Large intestine (tissue), 3 donors: Measurements from ENCODE around the gene PTDSS2. TPM values are rescaled to one million over a fixed set of nuclear protein-coding genes. Genes with fewer than 3 reads are reported as not detected.
"Not testable (repeated sequence)": the region's sequence is repeated elsewhere in the genome, so short reads cannot be mapped to it uniquely, and the experiment has no call there.

Experiments
- DNase-seq, 2 donors: peaks; one replicate each; pipeline versions ENCODE4 v3.0.0 to v3.0.0-alpha.2; 2013
- H3K27ac ChIP-seq: one replicate; pipeline ENCODE4 v1.5.1; 2013; ENCODE audit warnings: low read length
- H3K27me3 ChIP-seq: 2 replicates; pipeline ENCODE4 v1.6.1; 2013; ENCODE audit warnings: low read length; ENCODE audit not compliant: control insufficient read depth, insufficient read depth
- H3K36me3 ChIP-seq: 2 replicates; pipeline ENCODE4 v1.6.1; 2013; ENCODE audit warnings: low read length; ENCODE audit not compliant: control insufficient read depth, insufficient read depth
- H3K4me1 ChIP-seq: one replicate; pipeline ENCODE4 v1.6.1; 2013; ENCODE audit warnings: low read length; ENCODE audit not compliant: control insufficient read depth, insufficient read depth
- H3K4me3 ChIP-seq: one replicate; pipeline ENCODE4 v1.5.1; 2013; ENCODE audit warnings: low read length
- H3K9me3 ChIP-seq: one replicate; pipeline ENCODE4 v1.6.1; 2013; ENCODE audit warnings: mild to moderate bottlenecking, low read depth, low read length, moderate library complexity; ENCODE audit not compliant: control insufficient read depth
- WGBS: methylation state at CpG from one replicate; pipeline ENCODE4 v1.1.5; 2013; ENCODE audit warnings: low lambda C conversion rate; ENCODE audit not compliant: insufficient coverage; 5-methylcytosine and 5-hydroxymethylcytosine counted together
- polyA plus RNA-seq: library from polyadenylated mRNA; unstranded; fragments of 120-200 nt; gene quantifications from one replicate; pipeline ENCODE4 v1.2.1, GENCODE V29; 2013

Gene PTDSS2
- polyA plus RNA-seq, 1 donor: 21.1 TPM

DNA sequence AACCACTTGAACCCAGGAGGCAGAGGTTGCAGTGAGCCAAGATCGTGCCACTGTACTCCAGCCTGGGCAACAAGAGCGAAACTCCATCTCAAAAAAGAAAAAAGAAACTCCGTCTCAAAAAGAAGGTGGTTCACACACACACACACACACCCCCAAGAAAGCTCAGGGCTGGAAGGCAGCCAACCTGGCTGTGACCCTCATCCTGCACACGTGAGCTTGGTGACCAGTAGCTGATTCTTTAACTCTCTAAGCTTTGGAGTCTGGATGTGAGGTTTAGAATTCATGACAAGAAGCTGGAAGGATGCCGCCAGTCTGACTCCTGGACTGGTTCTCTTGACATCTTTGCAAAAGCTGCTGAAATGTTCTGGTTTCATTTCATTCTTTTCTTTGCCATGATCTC, 58.9 kb downstream of the PTDSS2 start:
- no peak overlapping the region for H3K4me3 ChIP-seq
- peaks cover 3% of the 10 kb centered on the region for H3K9me3 ChIP-seq
- WGBS: no CpG with 5 or more reads among the region's 5 CpGs

DNA sequence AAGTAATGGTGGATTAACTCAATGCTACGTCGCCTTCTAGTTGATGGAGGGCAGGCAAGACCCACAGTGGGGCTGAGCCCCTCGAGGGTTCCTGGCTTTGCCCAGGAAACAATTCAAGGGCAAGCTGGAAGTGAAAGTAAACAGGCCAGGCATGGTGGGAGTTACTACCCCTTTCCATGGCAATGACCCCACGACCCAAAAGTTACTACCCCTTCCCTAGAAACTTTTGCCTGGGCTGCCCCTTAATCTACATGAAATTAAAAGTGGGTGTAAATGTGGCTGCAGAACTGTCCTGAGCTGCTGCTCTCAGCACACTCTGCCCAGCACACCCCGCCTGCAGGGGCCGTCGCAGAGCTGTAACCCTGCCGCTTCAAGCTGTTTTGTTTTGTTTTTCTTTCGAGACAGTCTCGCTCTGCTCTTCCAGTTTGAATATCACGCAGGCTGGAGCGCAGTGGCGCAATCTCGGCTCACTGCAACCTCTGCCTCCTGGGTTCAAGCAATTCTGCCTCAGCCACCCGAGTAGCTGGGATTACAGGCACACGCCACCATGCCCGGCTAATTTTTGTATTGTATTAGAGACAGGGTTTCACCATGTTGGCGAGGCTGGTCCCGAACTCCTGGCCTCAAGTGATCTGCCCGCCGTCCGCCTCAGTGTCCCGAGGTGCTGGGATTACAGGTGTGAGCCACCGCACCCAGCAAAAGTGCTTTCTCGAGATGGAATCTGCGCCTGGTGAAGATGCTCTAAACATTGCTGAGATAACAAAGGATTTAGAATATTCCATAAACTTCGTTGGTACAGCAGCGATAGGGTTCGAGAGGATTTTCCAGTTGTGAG, 62.9 kb downstream of the PTDSS2 start:
- no peaks in the 10 kb centered on the region for H3K27me3 ChIP-seq
- H3K36me3 ChIP-seq: peaks cover 17% of the 10 kb centered on the region
- no peak for DNase-seq
- peaks cover 12% of the 10 kb centered on the region for H3K9me3 ChIP-seq
- no peak overlapping the region for H3K27ac ChIP-seq
- 100% methylated on average over 2 of the region's 29 CpGs for WGBS
- H3K4me1 ChIP-seq: peaks cover 2% of the 10 kb centered on the region
- no peak overlapping the region for H3K4me3 ChIP-seq

More for the DNA sequence above, 58.9 kb downstream of the PTDSS2 start:
- Histone ChIP-seq H3K36me3 (peaks cover 17% of the 10 kb centered on the region), H3K27ac (no peak overlapping the region), H3K27me3 (no peaks in the 10 kb centered on the region), H3K4me1 (peaks cover 17% of the 10 kb centered on the region)
- no peak for DNase-seq

DNA sequence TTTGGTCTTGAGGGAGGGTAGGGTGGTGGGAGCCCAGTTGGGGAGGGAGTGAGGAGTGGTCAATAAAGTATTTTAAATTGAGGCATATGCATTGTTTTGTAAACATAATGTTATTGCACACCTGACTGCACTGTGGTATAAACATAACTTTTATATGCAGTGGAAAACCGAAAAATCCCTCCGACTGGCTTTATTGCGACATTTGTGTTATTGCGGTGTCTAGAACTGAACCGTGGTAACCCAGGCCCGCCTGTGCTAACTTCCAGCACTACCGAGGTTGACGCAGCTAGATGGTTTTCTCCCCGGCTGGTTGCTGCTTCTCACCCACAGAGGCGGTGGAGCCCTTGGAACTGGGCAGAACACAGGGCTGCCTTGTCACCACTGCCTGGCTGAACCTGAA, 64.5 kb downstream of the PTDSS2 start:
- H3K36me3 ChIP-seq: peaks cover 13% of the 10 kb centered on the region

DNA sequence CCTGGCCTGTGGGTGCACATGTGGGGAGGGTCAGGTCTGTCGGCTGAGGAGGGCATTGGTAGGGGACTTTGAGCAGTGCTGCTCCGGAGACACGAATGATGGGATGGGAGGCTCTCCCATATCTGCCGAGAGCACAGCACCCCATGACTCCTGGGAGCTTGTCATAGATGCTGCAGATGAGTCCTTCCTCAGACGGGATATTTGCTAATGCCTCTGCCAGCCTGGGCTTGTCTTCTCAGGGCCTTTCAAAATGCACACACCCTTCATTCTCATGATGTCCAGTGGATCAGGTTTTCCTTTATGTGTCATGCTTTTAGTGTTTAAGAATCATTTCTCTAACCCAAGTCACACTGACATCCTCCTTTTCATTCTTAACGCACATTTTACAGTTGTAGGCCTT, 65.1 kb downstream of the PTDSS2 start:
- no peaks in the 10 kb centered on the region for H3K27me3 ChIP-seq
- H3K36me3 ChIP-seq: peaks cover 9% of the 10 kb centered on the region
- DNase-seq: no peak
- no peak overlapping the region for H3K27ac ChIP-seq
- H3K4me1 ChIP-seq: peaks cover 6% of the 10 kb centered on the region
- peaks cover 17% of the 10 kb centered on the region for H3K9me3 ChIP-seq
- WGBS: no CpG with 5 or more reads among the region's 6 CpGs
- no peak overlapping the region for H3K4me3 ChIP-seq

More for the DNA sequence above, 64.5 kb downstream of the PTDSS2 start:
- WGBS: no CpG with 5 or more reads among the region's 10 CpGs
- no peak for DNase-seq
- Histone ChIP-seq H3K4me3 (no peak overlapping the region), H3K4me1 (peaks cover 6% of the 10 kb centered on the region), H3K27me3 (no peaks in the 10 kb centered on the region), H3K9me3 (peaks cover 17% of the 10 kb centered on the region), H3K27ac (no peak overlapping the region)

DNA sequence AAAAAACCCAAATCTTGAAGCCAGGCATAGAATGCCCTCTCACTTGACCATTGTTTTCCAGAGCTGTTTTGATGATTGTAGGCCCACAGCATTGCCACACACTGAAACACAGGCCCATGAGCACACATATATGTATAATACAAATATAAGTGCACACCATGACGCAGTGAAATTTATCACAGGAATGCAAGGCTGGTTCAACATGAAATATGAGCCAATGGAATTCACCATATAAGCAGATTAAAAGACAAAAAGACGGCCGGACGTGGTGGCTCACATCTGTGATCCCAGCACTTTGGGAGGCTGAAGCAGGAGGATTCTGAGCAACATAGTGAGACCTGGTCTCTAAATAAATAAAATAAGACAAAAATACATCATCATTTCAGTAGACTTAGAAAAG, 66.3 kb downstream of the PTDSS2 start:
- Histone ChIP-seq H3K27me3 (no peaks in the 10 kb centered on the region), H3K4me3 (no peak overlapping the region), H3K4me1 (peaks cover 6% of the 10 kb centered on the region), H3K27ac (no peak overlapping the region), H3K9me3 (peaks cover 27% of the 10 kb centered on the region), H3K36me3 (peaks cover 7% of the 10 kb centered on the region)
- 92% methylated on average over 3 of the region's 4 CpGs for WGBS
- no peak for DNase-seq

DNA sequence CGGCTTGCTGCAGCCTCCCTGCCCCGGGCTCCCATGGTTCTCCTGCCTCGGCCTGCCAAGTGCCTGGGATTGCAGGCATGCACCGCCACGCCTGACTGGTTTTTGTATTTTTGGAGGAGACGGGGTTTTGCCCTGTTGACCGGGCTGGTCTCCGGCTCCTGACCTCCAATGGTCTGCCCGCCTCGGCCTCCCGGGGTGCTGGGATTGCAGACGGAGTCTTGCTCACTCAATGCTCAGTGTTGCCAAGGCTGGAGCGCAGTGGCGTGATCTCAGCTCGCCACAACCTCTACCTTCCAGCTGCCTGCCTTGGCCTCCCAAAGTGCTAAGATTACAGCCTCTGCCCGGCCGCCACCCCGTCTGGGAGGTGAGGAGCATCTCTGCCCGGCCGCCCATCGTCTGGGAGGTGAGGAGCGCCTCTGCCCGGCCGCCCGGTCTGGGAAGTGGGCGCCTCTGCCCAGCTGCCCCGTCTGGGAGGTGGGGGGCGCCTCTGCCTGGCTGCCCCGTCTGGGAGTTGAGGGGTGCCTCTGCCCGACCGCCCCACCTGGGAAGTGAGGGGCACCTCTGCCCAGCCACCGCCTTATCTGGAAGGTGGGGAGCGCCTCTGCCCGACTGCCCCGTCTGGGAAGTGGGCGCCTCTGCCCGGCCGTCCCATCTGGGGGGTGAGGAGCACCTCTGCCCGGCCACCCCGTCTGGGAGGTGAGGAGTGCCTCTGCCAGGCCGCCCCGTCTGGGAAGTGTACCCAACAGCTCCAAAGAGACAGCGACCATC, 67.0 kb downstream of the PTDSS2 start:
- WGBS: no CpG with 5 or more reads among the region's 43 CpGs
- H3K27ac ChIP-seq, DNase-seq: not testable (repeated sequence)

DNA sequence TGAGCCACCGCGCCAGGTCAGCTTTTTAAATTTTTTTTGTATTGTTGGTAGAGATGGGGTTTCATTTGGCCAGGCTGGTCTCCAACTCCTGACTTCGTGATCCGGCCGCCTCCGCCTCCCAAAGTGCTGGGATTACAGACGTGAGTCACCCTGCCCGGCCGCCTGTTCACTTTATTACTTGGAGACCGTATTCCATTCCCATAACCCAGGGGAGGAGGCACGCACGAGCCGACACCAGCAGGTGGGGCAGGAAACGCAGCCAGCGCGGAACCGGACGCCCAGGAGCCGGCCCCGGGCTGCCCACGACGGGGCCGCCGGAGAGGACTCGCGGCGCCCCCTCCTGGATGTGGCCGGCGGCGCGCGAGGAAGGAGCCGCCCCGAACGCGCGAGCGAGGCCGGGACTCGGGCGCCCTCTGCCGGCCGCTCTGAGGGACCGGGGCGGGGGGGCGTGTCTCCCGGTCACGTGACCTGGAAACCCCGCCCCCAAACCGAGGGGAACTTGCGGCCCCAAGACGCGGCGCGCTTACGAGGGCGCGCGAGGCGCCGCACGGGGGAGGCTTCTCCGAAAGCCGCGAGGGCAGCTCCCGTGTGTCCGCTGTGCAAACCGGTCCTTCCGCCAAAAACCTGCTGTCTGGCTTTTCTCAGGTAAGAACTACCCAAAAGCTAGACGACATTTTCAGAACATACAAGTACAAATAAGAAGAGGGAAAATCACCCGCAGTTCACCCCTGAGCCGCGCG, 68.6 kb downstream of the PTDSS2 start:
- Histone ChIP-seq H3K4me3 (peak overlapping the region; percentile 27), H3K9me3 (peaks cover 27% of the 10 kb centered on the region), H3K36me3 (peaks cover under 1% of the 10 kb centered on the region), H3K27ac (peak overlapping the region; percentile 60), H3K4me1 (peaks cover 6% of the 10 kb centered on the region), H3K27me3 (no peaks in the 10 kb centered on the region)
- peak; percentile 92 to 94 for DNase-seq
- WGBS: no CpG with 5 or more reads among the region's 74 CpGs

More for the DNA sequence above, 67.0 kb downstream of the PTDSS2 start:
- H3K4me3 ChIP-seq, H3K36me3 ChIP-seq, H3K27me3 ChIP-seq, H3K4me1 ChIP-seq: not testable (repeated sequence)
- H3K9me3 ChIP-seq: peaks cover 27% of the 10 kb centered on the region

DNA sequence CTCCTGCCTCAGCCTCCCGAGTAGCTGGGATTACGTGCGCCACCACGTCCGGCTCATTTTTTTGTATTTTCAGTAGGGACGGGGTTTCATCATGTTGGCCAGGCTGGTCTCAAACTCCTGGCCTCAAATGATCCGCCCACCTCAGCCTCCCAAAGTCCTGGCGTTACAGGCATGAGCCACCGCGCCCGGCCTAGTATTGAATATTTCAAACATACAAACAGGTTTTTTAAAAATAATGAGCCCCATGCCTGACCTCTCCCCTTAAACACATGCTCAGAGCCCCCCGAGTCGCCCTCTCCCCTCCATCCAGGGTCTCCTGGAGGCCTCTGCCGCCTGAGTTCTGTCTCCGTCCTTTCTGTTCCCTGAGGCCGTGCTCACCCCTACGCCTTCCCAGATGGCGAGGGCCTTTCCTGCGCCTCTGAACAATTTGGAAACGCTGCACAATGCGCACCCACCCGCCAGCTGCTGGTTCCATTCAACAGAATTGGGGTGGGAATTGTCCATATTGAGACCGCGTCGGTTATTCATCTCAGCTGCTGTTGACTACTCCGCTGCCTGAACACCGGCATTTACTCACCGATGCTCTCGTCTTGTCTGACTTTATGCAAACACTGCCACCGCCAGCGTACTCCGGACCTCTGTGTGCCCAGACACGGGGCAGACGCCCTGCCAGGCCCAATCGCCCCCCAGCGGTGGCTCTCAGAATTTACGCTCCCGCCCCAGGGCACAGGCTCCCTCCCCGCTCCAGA, 70.5 kb downstream of the PTDSS2 start:
- WGBS: no CpG with 5 or more reads among the region's 39 CpGs
- Histone ChIP-seq H3K9me3 (peaks cover 27% of the 10 kb centered on the region), H3K4me1 (peaks cover 6% of the 10 kb centered on the region), H3K27me3 (no peaks in the 10 kb centered on the region), H3K27ac (no peak overlapping the region), H3K36me3 (no peaks in the 10 kb centered on the region), H3K4me3 (no peak overlapping the region)
- DNase-seq: no peak

DNA sequence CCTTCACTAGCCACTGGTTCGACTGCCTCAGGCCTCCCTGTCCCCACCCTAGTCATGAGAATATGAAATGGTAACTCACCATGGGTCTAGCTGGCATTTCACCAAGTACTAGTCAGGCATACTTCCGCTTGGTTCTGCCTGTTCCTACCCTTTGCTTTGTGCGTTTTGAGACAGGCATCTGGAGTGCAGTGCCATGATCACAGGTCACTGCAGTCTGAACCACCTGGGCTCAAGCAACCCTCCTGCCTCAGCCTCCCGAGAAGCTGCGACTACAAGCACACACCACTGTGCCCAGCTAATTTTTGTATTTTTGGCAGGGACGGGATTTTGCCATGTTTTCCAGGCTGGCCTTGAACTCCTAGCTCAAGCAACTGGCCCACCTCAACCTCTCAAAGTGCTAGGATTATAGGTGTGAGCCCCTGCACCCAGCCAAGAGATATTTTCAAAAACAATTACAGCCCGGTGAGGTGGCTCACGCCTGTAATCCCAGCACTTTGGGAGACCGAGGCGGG, 71.2 kb downstream of the PTDSS2 start:
- no peaks in the 10 kb centered on the region for H3K27me3 ChIP-seq
- no CpG with 5 or more reads among the region's 10 CpGs for WGBS
- no peaks in the 10 kb centered on the region for H3K36me3 ChIP-seq
- peaks cover 27% of the 10 kb centered on the region for H3K9me3 ChIP-seq
- DNase-seq: no peak
- H3K27ac ChIP-seq: no peak overlapping the region
- H3K4me1 ChIP-seq: peaks cover 6% of the 10 kb centered on the region
- H3K4me3 ChIP-seq: no peak overlapping the region
